K562 (cell line): ENCODE data around the gene SLCO2A1. TPM values are rescaled to one million over a fixed set of nuclear protein-coding genes. Genes with fewer than 3 reads are reported as not detected.

Source experiments
- ATAC-seq: fragments of 200-7000 bp; cut with Tn5 transposase; 3 replicates; pipeline ENCODE4 v1.9.1; 2020; ENCODE audit warnings: moderate library complexity
- BruUV-seq: library from RNA; stranded (reverse); fragments of 400-500 nt; replicated peaks from 2 replicates; lab custom pipeline; 2021; lab: Mats Ljungman, UMichigan
- CTCF ChIA-PET: fragments of 300-600 bp; formaldehyde crosslinking; extraction: SDS; loops from one replicate; lab custom pipeline; 2021; ENCODE audit warnings: low intra/inter-chr PET ratio; lab: Yijun Ruan, JAX
- POLR2A ChIA-PET: fragments of 300-600, 350-650 bp; sonication (Branson Sonifier 250); formaldehyde crosslinking; extraction: SDS; loops from one replicate; lab custom pipeline; 2021; ENCODE audit warnings: antibody characterized with exemption, inconsistent platforms; lab: Yijun Ruan, JAX
- DNase-seq, 4 experiments: peaks; one replicate each; pipeline versions ENCODE4 v3.0.0 to v3.0.0-alpha.2; 2011 to 2018; ENCODE audit warnings: low spot score in 3 of 4, mixed read lengths in 3 of 4; ENCODE audit errors: extremely low read depth in 1 of 4
- FAIRE-seq: peaks from 2 replicates; lab custom pipeline; 2011; peaks lifted over from hg19 to GRCh38; lab: Jason Lieb, UNC
- H2AFZ ChIP-seq: 2 replicates; pipeline ENCODE4 v1.6.0; 2011; ENCODE audit warnings: low read depth, low read length, control low read depth, inconsistent platforms
- H3K27ac ChIP-seq: fragments of 200-600 bp; 3 replicates; pipeline ENCODE4 v1.8.0; 2011; ENCODE audit warnings: low read depth, mild to moderate bottlenecking, control low read depth, inconsistent platforms, low read length, moderate library complexity, mixed read lengths; ENCODE audit errors: extremely low read depth
- H3K27me3 ChIP-seq, 2 experiments: fragments of 300-600 bp in 1 of 2; 2 replicates in 1 of 2; 3 replicates in 1 of 2; pipeline versions ENCODE4 v1.6.0 to v1.8.0; 2011; ENCODE audit warnings: inconsistent platforms in 2 of 2, low read length in 2 of 2, mild to moderate bottlenecking in 1 of 2, mixed read lengths in 1 of 2, moderate library complexity in 1 of 2; ENCODE audit not compliant: control insufficient read depth in 2 of 2, insufficient read depth in 2 of 2
- H3K36me3 ChIP-seq: fragments of 300-600 bp; 3 replicates; pipeline ENCODE4 v1.8.0; 2011; ENCODE audit warnings: mild to moderate bottlenecking, low read length, inconsistent platforms; ENCODE audit not compliant: control insufficient read depth, insufficient read depth
- H3K4me1 ChIP-seq, 2 experiments: fragments of 200-600 bp in 1 of 2; replicated peaks in 1 of 2; 2 replicates in 1 of 2; 3 replicates in 1 of 2; pipeline versions ENCODE4 v1.5.1 to v1.8.0; 2011; ENCODE audit warnings: inconsistent platforms in 2 of 2, low read length in 2 of 2, mild to moderate bottlenecking in 1 of 2, mixed read lengths in 1 of 2, moderate library complexity in 1 of 2; ENCODE audit not compliant: control insufficient read depth in 2 of 2, insufficient read depth in 2 of 2
- H3K4me2 ChIP-seq: 2 replicates; pipeline ENCODE4 v1.6.1; 2011; ENCODE audit warnings: low read length, control low read depth, inconsistent platforms, mixed read lengths; ENCODE audit not compliant: insufficient read depth
- H3K4me3 ChIP-seq: fragments of 200-600 bp; sonication (generic), shearing (Covaris generic); 2 replicates; pipeline ENCODE4 v1.5.1; 2016; ENCODE audit warnings: control low read depth, inconsistent platforms
- H3K79me2 ChIP-seq: fragments of 200-600 bp; 3 replicates; pipeline ENCODE4 v1.8.0; 2011; ENCODE audit warnings: low read length, inconsistent platforms; ENCODE audit not compliant: control insufficient read depth, insufficient read depth
- H3K9ac ChIP-seq, 2 experiments: 2 replicates each; pipeline versions ENCODE4 v1.6.0 to v1.6.1; 2011; ENCODE audit warnings: low read depth in 2 of 2, low read length in 2 of 2, control low read depth in 1 of 2, inconsistent platforms in 1 of 2, mild to moderate bottlenecking in 1 of 2, mixed read lengths in 1 of 2; ENCODE audit not compliant: insufficient read depth in 1 of 2
- H3K9me1 ChIP-seq: one replicate; pipeline ENCODE4 v1.6.0; 2011; ENCODE audit warnings: inconsistent platforms, mild to moderate bottlenecking, low read length, moderate library complexity; ENCODE audit not compliant: control insufficient read depth, insufficient read depth
- H3K9me3 ChIP-seq: replicated peaks from 2 replicates; pipeline ENCODE4 v1.5.1; 2011; ENCODE audit warnings: low read depth, low read length, inconsistent platforms; ENCODE audit not compliant: control insufficient read depth, insufficient read depth
- H4K20me1 ChIP-seq: replicated peaks from 2 replicates; pipeline ENCODE4 v1.6.1; 2011; ENCODE audit warnings: low read length, inconsistent platforms, mixed read lengths; ENCODE audit not compliant: control insufficient read depth, insufficient read depth
- CBX1 ChIP-seq: sonication (generic); IDR thresholded peaks from 2 replicates; pipeline ENCODE4 v1.6.1; 2016; ENCODE audit warnings: antibody characterized with exemption, low read depth, mild to moderate bottlenecking
- DMBX1 ChIP-seq: fragments of 250-450 bp; sonication (Bioruptor Pico); IDR thresholded peaks from 2 replicates; pipeline ENCODE4 v1.8.0; 2022; ENCODE audit warnings: inconsistent platforms, mild to moderate bottlenecking, moderate library complexity, borderline replicate concordance
- PREB ChIP-seq: sonication (generic); formaldehyde crosslinking; IDR thresholded peaks from 2 replicates; pipeline ENCODE4 v1.8.1; 2023; ENCODE audit warnings: mild to moderate bottlenecking, missing genetic modification reagents
- TFAM ChIP-seq: fragments of 250-450 bp; sonication (Bioruptor Pico); conservative IDR thresholded peaks from 2 replicates; pipeline ENCODE4 v1.5.0; 2021; ENCODE audit warnings: mild to moderate bottlenecking, moderate library complexity
- WGBS: fragments of 100-300 bp; shearing (Covaris generic); methylation state at CpG from one replicate; pipeline ENCODE4 v1.1.6; 2016; ENCODE audit warnings: low coverage, mixed read lengths; ENCODE audit not compliant: insufficient coverage; ENCODE audit errors: missing lambda C conversion rate; 5-methylcytosine and 5-hydroxymethylcytosine counted together
- in situ Hi-C: fragments of 300-500 bp; cut with MboI; formaldehyde crosslinking; loops from 4 replicates; pipeline ENCODE4 v1.15.0; 2018; ENCODE audit warnings: inconsistent platforms, mixed read lengths
- intact Hi-C: fragments of 100-400 bp; cut with micrococcal nuclease; formaldehyde crosslinking; loops from 2 replicates; pipeline ENCODE4 v1.14.2; 2022
- polyA plus RNA-seq, 8 experiments: library from polyadenylated mRNA; depleted of rRNA in 4 of 8; stranded (reverse) in 5 of 8; unstranded in 3 of 8; fragments of >200 nt; fragmentation: Nextera tagmentation in 2 of 8; fragmentation: Illumina TruSeq in 1 of 8; extraction: Ambion mirVana in 2 of 8; extraction: Trizol in 1 of 8; gene quantifications; 2 replicates each; pipeline versions ENCODE4 v1.2.1 to v1.2.3, GENCODE V29; 2011 to 2014; ENCODE audit warnings: inconsistent platforms in 1 of 8, missing spikeins in 1 of 8
- total RNA-seq, 7 experiments: library from RNA; depleted of rRNA in 6 of 7; stranded (reverse); fragments of >200 nt in 6 of 7; fragmentation: Illumina TruSeq in 2 of 7; extraction: Trizol in 2 of 7; gene quantifications; 2 replicates each; pipeline versions ENCODE4 v1.2.1 to v1.2.3, GENCODE V29; 2011 to 2021; ENCODE audit warnings: low replicate concordance in 1 of 7

SLCO2A1 gene
- total and polyA plus RNA-seq, 9 of the 15 experiments (the other 6 are each of a cell fraction or from before 2014, with no cell fraction given) = 0.16 to 1.0 TPM; not detected in 7

- BruUV-seq = no TSS peak
- no peaks in the 10 kb centered on the region for H3K9me3 ChIP-seq
- WGBS = 3% methylated on average over 13 of the region's 14 CpGs
- no peaks in the 10 kb centered on the region for H3K9me1 ChIP-seq
- H3K79me2 ChIP-seq = no peaks in the 10 kb centered on the region
- ChIA-PET CTCF (no interaction called here), POLR2A (no interaction called here)
- H4K20me1 ChIP-seq = no peaks in the 10 kb centered on the region
- no peak overlapping the region for H3K4me2 ChIP-seq
- H3K27ac ChIP-seq = no peak overlapping the region
- no peak overlapping the region for H3K9ac ChIP-seq
- H3K36me3 ChIP-seq = no peaks in the 10 kb centered on the region
- H3K4me3 ChIP-seq = no peak overlapping the region
- no peak overlapping the region for H2AFZ ChIP-seq
- no peak for FAIRE-seq
- TF ChIP-seq PREB (CRISPR knock-in tag) (no peak), DMBX1 (CRISPR knock-in tag) (no peak), TFAM (CRISPR knock-in tag) (no peak), CBX1 (no peak)
- in situ Hi-C loops (no loop called here), intact Hi-C loops (no loop called here)
- H3K4me1 ChIP-seq = no peaks in the 10 kb centered on the region
- ATAC-seq = no peak
- peaks cover 0 to 6% of the 10 kb centered on the region in 2 experiments; a peak in 1 of 5 replicates for H3K27me3 ChIP-seq
- DNase-seq = no peak
Measured at GRCh38 chr3:134067531-134068161, 37.9 kb upstream of the SLCO2A1 start.
